H1 (cell line): ENCODE measurements around the gene ITGB7. TPM values are rescaled to one million over a fixed set of nuclear protein-coding genes. Genes with fewer than 3 reads are reported as not detected.

Source experiments
- CTCF ChIA-PET: fragments of 300-600 bp; sonication (Branson Sonifier 250); formaldehyde crosslinking; loops from one replicate; lab custom pipeline; 2021; ENCODE audit not compliant: partially characterized antibody; lab: Charles Lee
- POLR2A ChIA-PET: fragments of 300-600 bp; sonication (Branson Sonifier 250); formaldehyde crosslinking; loops from one replicate; lab custom pipeline; 2021; ENCODE audit warnings: inconsistent platforms; ENCODE audit not compliant: partially characterized antibody; lab: Charles Lee
- DNase-seq, 2 experiments: peaks; one replicate each; pipeline versions ENCODE4 v3.0.0 to v3.0.0-alpha.2; 2010 to 2022; ENCODE audit warnings: low spot score in 2 of 2, low read depth in 1 of 2, mixed read lengths in 1 of 2
- FAIRE-seq: peaks from 2 replicates; lab custom pipeline; 2011; peaks lifted over from hg19 to GRCh38; lab: Jason Lieb, UNC
- H2AFZ ChIP-seq: 2 replicates; pipeline ENCODE4 v1.8.1; 2012; ENCODE audit warnings: low read length, inconsistent platforms
- H2AK5ac ChIP-seq: 2 replicates; pipeline ENCODE4 v1.6.1; 2013; ENCODE audit warnings: low read depth, low read length
- H2BK120ac ChIP-seq: replicated peaks from 2 replicates; pipeline ENCODE3; 2013; ENCODE audit warnings: low read depth, low read length, inconsistent platforms
- H2BK12ac ChIP-seq: 2 replicates; pipeline ENCODE4 v1.6.1; 2013; ENCODE audit warnings: low read depth, low read length
- H2BK15ac ChIP-seq: 2 replicates; pipeline ENCODE4 v1.6.1; 2013; ENCODE audit warnings: low read length
- H2BK20ac ChIP-seq: 2 replicates; pipeline ENCODE4 v1.6.1; 2013; ENCODE audit warnings: low read length
- H2BK5ac ChIP-seq: 2 replicates; pipeline ENCODE4 v1.6.1; 2013; ENCODE audit warnings: low read depth, low read length
- H3K14ac ChIP-seq: 2 replicates; pipeline ENCODE4 v1.6.1; 2013; ENCODE audit warnings: inconsistent platforms; ENCODE audit not compliant: insufficient read length
- H3K18ac ChIP-seq: 2 replicates; pipeline ENCODE4 v1.6.1; 2013; ENCODE audit warnings: low read length; ENCODE audit errors: extremely low read depth
- H3K23ac ChIP-seq: 2 replicates; pipeline ENCODE4 v1.6.1; 2013; ENCODE audit warnings: inconsistent platforms; ENCODE audit not compliant: insufficient read length
- H3K23me2 ChIP-seq: 2 replicates; pipeline ENCODE4 v1.6.1; 2013; ENCODE audit warnings: low read depth, low read length
- H3K27ac ChIP-seq: 2 replicates; pipeline ENCODE4 v1.6.1; 2011; ENCODE audit warnings: low read depth, low read length, inconsistent platforms
- H3K27me3 ChIP-seq, 4 experiments: replicated peaks in 1 of 4; 1 replicate in 1 of 4; 2 replicates in 3 of 4; pipeline versions ENCODE4 v1.6.1 to v1.8.1; 2011 to 2013; ENCODE audit warnings: low read length in 3 of 4, mild to moderate bottlenecking in 3 of 4, inconsistent platforms in 2 of 4, mixed read lengths in 2 of 4, moderate library complexity in 1 of 4; ENCODE audit not compliant: control insufficient read depth in 3 of 4, insufficient read depth in 3 of 4; ENCODE audit errors: extremely low read depth in 1 of 4
- H3K36me3 ChIP-seq, 4 experiments: 2 replicates each; pipeline versions ENCODE4 v1.6.1 to v1.8.1; 2011 to 2013; ENCODE audit warnings: mild to moderate bottlenecking in 4 of 4, low read length in 3 of 4, moderate library complexity in 2 of 4, control low read depth in 1 of 4, inconsistent platforms in 1 of 4; ENCODE audit not compliant: insufficient read depth in 4 of 4, control insufficient read depth in 2 of 4
- H3K4ac ChIP-seq: replicated peaks from 2 replicates; pipeline ENCODE3; 2013; ENCODE audit warnings: low read length, low read depth, mixed read lengths, inconsistent platforms; ENCODE audit not compliant: insufficient read length
- H3K4me1 ChIP-seq, 4 experiments: replicated peaks in 1 of 4; 1 replicate in 1 of 4; 2 replicates in 3 of 4; pipeline versions ENCODE4 v1.6.1 to v1.8.1; 2011 to 2013; ENCODE audit warnings: low read length in 3 of 4, inconsistent platforms in 2 of 4, mixed read lengths in 1 of 4; ENCODE audit not compliant: insufficient read depth in 4 of 4, control insufficient read depth in 3 of 4
- H3K4me2 ChIP-seq, 2 experiments: 2 replicates each; pipeline versions ENCODE4 v1.6.1 to v1.8.1; 2011 to 2013; ENCODE audit warnings: low read depth in 2 of 2, low read length in 2 of 2, control low read depth in 1 of 2, inconsistent platforms in 1 of 2, mild to moderate bottlenecking in 1 of 2; ENCODE audit not compliant: insufficient read depth in 1 of 2
- H3K4me3 ChIP-seq, 4 experiments: fragments of 200-600, 300-600 bp in 1 of 4; sonication (generic), shearing (Covaris generic), sonication (Bioruptor Twin) in 1 of 4; 2 replicates each; pipeline versions ENCODE4 v1.5.1 to v1.8.1; 2011 to 2016; ENCODE audit warnings: low read length in 4 of 4, low read depth in 3 of 4, control low read depth in 2 of 4, inconsistent platforms in 2 of 4, mild to moderate bottlenecking in 2 of 4, mixed read lengths in 1 of 4, moderate library complexity in 1 of 4; ENCODE audit not compliant: insufficient read depth in 2 of 4; ENCODE audit errors: extremely low read depth in 1 of 4
- H3K56ac ChIP-seq: replicated peaks from 2 replicates; pipeline ENCODE3; 2013; ENCODE audit warnings: low read depth, mild to moderate bottlenecking, mixed read lengths, low read length, inconsistent platforms; ENCODE audit not compliant: insufficient read length
- H3K79me1 ChIP-seq: 2 replicates; pipeline ENCODE4 v1.6.1; 2013; ENCODE audit warnings: low read depth, low read length, control low read depth
- H3K79me2 ChIP-seq, 2 experiments: 2 replicates each; pipeline versions ENCODE4 v1.6.1 to v1.8.1; 2012 to 2013; ENCODE audit warnings: low read length in 2 of 2, mild to moderate bottlenecking in 2 of 2, inconsistent platforms in 1 of 2; ENCODE audit not compliant: insufficient read depth in 2 of 2, control insufficient read depth in 1 of 2
- H3K9ac ChIP-seq, 4 experiments: replicated peaks in 1 of 4; 1 replicate in 1 of 4; 2 replicates in 3 of 4; pipeline versions ENCODE4 v1.6.1 to v1.8.1; 2011 to 2013; ENCODE audit warnings: low read depth in 3 of 4, low read length in 3 of 4, control low read depth in 2 of 4, mild to moderate bottlenecking in 2 of 4, moderate library complexity in 2 of 4, inconsistent platforms in 1 of 4; ENCODE audit errors: extremely low read depth in 1 of 4
- H3K9me3 ChIP-seq, 2 experiments: 2 replicates each; pipeline versions ENCODE4 v1.6.1 to v1.8.1; 2012 to 2013; ENCODE audit warnings: mild to moderate bottlenecking in 2 of 2, moderate library complexity in 2 of 2, control low read depth in 1 of 2, inconsistent platforms in 1 of 2, low read depth in 1 of 2, low read length in 1 of 2, mixed read lengths in 1 of 2; ENCODE audit not compliant: insufficient read depth in 2 of 2
- H4K20me1 ChIP-seq, 2 experiments: replicated peaks in 1 of 2; 2 replicates each; pipeline versions ENCODE3 to v1.8.1; 2011 to 2013; ENCODE audit warnings: inconsistent platforms in 2 of 2, low read length in 2 of 2, mild to moderate bottlenecking in 1 of 2; ENCODE audit not compliant: insufficient read depth in 2 of 2, control insufficient read depth in 1 of 2
- H4K5ac ChIP-seq: 2 replicates; pipeline ENCODE4 v1.6.1; 2013; ENCODE audit warnings: low read length, low read depth, mixed read lengths, inconsistent platforms; ENCODE audit not compliant: insufficient read length
- H4K8ac ChIP-seq: 2 replicates; pipeline ENCODE4 v1.8.0; 2013; ENCODE audit warnings: mild to moderate bottlenecking, moderate library complexity, low read length, inconsistent platforms; ENCODE audit not compliant: insufficient read depth; ENCODE audit errors: extremely low read depth
- H4K91ac ChIP-seq: replicated peaks from 2 replicates; pipeline ENCODE3; 2013; ENCODE audit warnings: low read length, mixed read lengths, inconsistent platforms; ENCODE audit not compliant: insufficient read length
- WGBS, 2 experiments: shearing (Covaris generic) in 1 of 2; methylation state at CpG; one replicate each; pipeline versions ENCODE4 v1.1.6 to v1.1.7; 2013 to 2015; ENCODE audit warnings: low lambda C conversion rate in 2 of 2, mixed read lengths in 2 of 2, inconsistent platforms in 1 of 2, low coverage in 1 of 2, missing lambda C conversion rate in 1 of 2; ENCODE audit not compliant: insufficient replicate concordance in 2 of 2, insufficient coverage in 1 of 2, insufficient read length in 1 of 2; ENCODE audit errors: extremely low coverage in 1 of 2, missing lambda C conversion rate in 1 of 2; 5-methylcytosine and 5-hydroxymethylcytosine counted together
- polyA plus RNA-seq, 7 experiments: library from polyadenylated mRNA; depleted of rRNA in 3 of 7; stranded (reverse) in 5 of 7; unstranded in 2 of 7; fragments of >200 nt in 5 of 7; fragments of 200-250 nt in 2 of 7; gene quantifications; 1 replicate in 5 of 7; 2 replicates in 1 of 7; 4 replicates in 1 of 7; pipeline versions ENCODE4 v1.2.1 to v1.2.3, GENCODE V29; 2011 to 2013; ENCODE audit warnings: missing spikeins in 2 of 7, mixed read lengths in 2 of 7
- total RNA-seq: library from RNA; stranded (reverse); fragmentation: NEBNext Ultra II Directional; extraction: Animal tissue kit (Norgen Biotek cat#: 25700); gene quantifications from 2 replicates; pipeline ENCODE4 v1.2.1, GENCODE V29; 2021

The ITGB7 gene
- total and polyA plus RNA-seq, 2 of the 8 experiments (the other 6 are each of a cell fraction or from before 2014, with no cell fraction given), result 0.35 to 0.54 TPM

DNA sequence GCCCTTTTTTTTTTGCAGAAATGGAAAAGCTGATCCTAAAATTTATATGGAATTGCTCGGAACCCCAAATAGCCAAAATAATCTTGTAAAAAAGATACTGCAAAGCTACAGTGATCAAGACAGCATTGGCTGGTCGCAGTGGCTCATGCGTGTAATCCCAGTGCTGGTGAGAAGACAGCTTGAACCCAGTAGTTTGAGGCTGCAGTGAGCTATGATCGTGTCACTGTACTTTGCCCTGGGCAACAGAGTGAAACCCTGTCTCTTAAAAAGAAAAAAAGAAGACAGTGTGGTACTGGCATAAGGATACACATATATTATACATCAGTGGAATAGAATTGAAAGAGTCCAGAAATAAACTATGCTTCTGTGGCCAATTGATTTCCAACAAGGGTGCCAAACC lies 5.4 kb downstream of the ITGB7 start:
- H2BK20ac ChIP-seq, result no peak overlapping the region
- H4K5ac ChIP-seq, result no peak overlapping the region
- H4K91ac ChIP-seq, result no peak overlapping the region
- DNase-seq (no peak), FAIRE-seq (no peak)
- no peak overlapping the region for H3K9ac ChIP-seq
- H3K4me3 ChIP-seq, result no peak overlapping the region
- H2BK120ac ChIP-seq, result no peak overlapping the region
- H3K23me2 ChIP-seq, result peaks cover 2% of the 10 kb centered on the region; the same call in 1 of the 2 replicates
- no peaks in the 10 kb centered on the region for H3K36me3 ChIP-seq
- no peaks in the 10 kb centered on the region for H4K20me1 ChIP-seq
- H3K79me1 ChIP-seq, result no peaks in the 10 kb centered on the region
- no peak overlapping the region for H3K27ac ChIP-seq
- no peaks in the 10 kb centered on the region for H3K79me2 ChIP-seq
- CTCF ChIA-PET, result interaction anchor here (0.6 to 22.3 kb wide), 8 partner anchors 11 to 136 kb away, joined by 3 to 573 read pairs (median 86); partner anchors contain the start of genes CSAD, ITGB7, MYG1 and PFDN5
- peaks cover 0 to 22% (median 15%) of the 10 kb centered on the region in 4 experiments; a peak in 6 of 7 replicates for H3K27me3 ChIP-seq
- no peak overlapping the region for H2AFZ ChIP-seq
- H3K14ac ChIP-seq, result no peak overlapping the region
- H3K18ac ChIP-seq, result no peak overlapping the region
- no peak overlapping the region for H2BK5ac ChIP-seq
- no peak overlapping the region for H3K4ac ChIP-seq
- H3K23ac ChIP-seq, result no peak overlapping the region
- no peak overlapping the region for H2BK15ac ChIP-seq
- no peak overlapping the region for H2AK5ac ChIP-seq
- no peak overlapping the region for H4K8ac ChIP-seq
- no peak overlapping the region for H3K56ac ChIP-seq
- H3K9me3 ChIP-seq, result no peaks in the 10 kb centered on the region
- H3K4me1 ChIP-seq, result no peaks in the 10 kb centered on the region; a peak in 1 of 7 replicates
- H3K4me2 ChIP-seq, result no peak overlapping the region
- 96% methylated on average over 4 of the region's 4 CpGs; no CpG with 5 or more reads in 1 of the 2 experiments for WGBS, 2 experiments
- H2BK12ac ChIP-seq, result no peak overlapping the region
- POLR2A ChIA-PET, result interaction anchor here (1.6 to 2.0 kb wide), 2 partner anchors 15 to 84 kb away, joined by 3 to 6 read pairs; no protein-coding TSS in a partner anchor
